Mesendoderm (in vitro differentiated cells): Measurements from ENCODE around the gene ANO7.

Experiments used
- DNase-seq: peaks from one replicate; pipeline ENCODE4 v3.0.0; 2013
- H2AK5ac ChIP-seq: 2 replicates; pipeline ENCODE4 v1.6.1; 2013; ENCODE audit warnings: low read length, inconsistent platforms
- H2BK120ac ChIP-seq: 2 replicates; pipeline ENCODE4 v1.6.1; 2013; ENCODE audit warnings: low read depth, mild to moderate bottlenecking, low read length, moderate library complexity, mixed read lengths
- H2BK15ac ChIP-seq: replicated peaks from 2 replicates; pipeline ENCODE4 v1.6.1; 2013; ENCODE audit warnings: low read depth, mild to moderate bottlenecking, moderate library complexity
- H2BK5ac ChIP-seq: 2 replicates; pipeline ENCODE4 v1.6.1; 2013; ENCODE audit warnings: low read length, inconsistent platforms
- H3K18ac ChIP-seq: 2 replicates; pipeline ENCODE4 v1.6.1; 2013; ENCODE audit warnings: mild to moderate bottlenecking, low read length, mixed read lengths
- H3K23ac ChIP-seq: one replicate; pipeline ENCODE4 v1.6.1; 2013; ENCODE audit warnings: low read length
- H3K27ac ChIP-seq: 2 replicates; pipeline ENCODE4 v1.5.1; 2013; ENCODE audit warnings: low read depth, mild to moderate bottlenecking, inconsistent platforms, low read length, moderate library complexity
- H3K27me3 ChIP-seq: 2 replicates; pipeline ENCODE4 v1.6.1; 2013; ENCODE audit warnings: low read length, control low read depth, mild to moderate bottlenecking, inconsistent platforms; ENCODE audit not compliant: insufficient read depth, poor library complexity
- H3K36me3 ChIP-seq: 2 replicates; pipeline ENCODE4 v1.6.1; 2013; ENCODE audit warnings: low read length, inconsistent platforms; ENCODE audit not compliant: control insufficient read depth, insufficient read depth
- H3K4ac ChIP-seq: one replicate; pipeline ENCODE4 v1.6.1; 2013; ENCODE audit warnings: low read depth, mild to moderate bottlenecking, low read length, moderate library complexity
- H3K4me1 ChIP-seq: 2 replicates; pipeline ENCODE4 v1.6.1; 2013; ENCODE audit warnings: low read depth, low read length, inconsistent platforms; ENCODE audit not compliant: control insufficient read depth
- H3K4me2 ChIP-seq: 2 replicates; pipeline ENCODE4 v1.6.1; 2013; ENCODE audit warnings: low read length
- H3K4me3 ChIP-seq: 2 replicates; pipeline ENCODE4 v1.5.1; 2013; ENCODE audit warnings: mild to moderate bottlenecking, low read length
- H3K56ac ChIP-seq: one replicate; pipeline ENCODE4 v1.6.1; 2013; ENCODE audit warnings: low read length
- H3K79me1 ChIP-seq: 2 replicates; pipeline ENCODE4 v1.6.1; 2013; ENCODE audit warnings: low read length, inconsistent platforms
- H3K79me2 ChIP-seq: 2 replicates; pipeline ENCODE4 v1.6.1; 2013; ENCODE audit warnings: mild to moderate bottlenecking, low read length; ENCODE audit not compliant: control insufficient read depth, insufficient read depth
- H3K9ac ChIP-seq: 2 replicates; pipeline ENCODE4 v1.6.1; 2013; ENCODE audit warnings: low read length, inconsistent platforms
- H4K5ac ChIP-seq: one replicate; pipeline ENCODE4 v1.6.1; 2013; ENCODE audit warnings: low read length
- H4K8ac ChIP-seq: one replicate; pipeline ENCODE4 v1.6.1; 2013; ENCODE audit warnings: low read depth, mild to moderate bottlenecking, control low read depth, low read length, moderate library complexity
- WGBS: extraction: QIAGEN DNeasy Blood & Tissue Kit; methylation state at CpG from one replicate; pipeline ENCODE4 v1.1.7; 2013; ENCODE audit warnings: low lambda C conversion rate, missing lambda C conversion rate; ENCODE audit not compliant: insufficient coverage; ENCODE audit errors: extremely low coverage; 5-methylcytosine and 5-hydroxymethylcytosine counted together

Gene ANO7

GRCh38 chr2:241229563-241230401 is 41.3 kb downstream of the ANO7 start:
- peaks cover 18% of the 10 kb centered on the region for H3K36me3 ChIP-seq
- H3K23ac ChIP-seq: no peak overlapping the region
- no peak overlapping the region for H3K27ac ChIP-seq
- no peak overlapping the region for H2BK120ac ChIP-seq
- WGBS: no CpG with 5 or more reads among the region's 29 CpGs
- no peak overlapping the region for H2BK15ac ChIP-seq
- no peak for DNase-seq
- H3K4me1 ChIP-seq: no peaks in the 10 kb centered on the region
- no peak overlapping the region for H3K18ac ChIP-seq
- H3K4me3 ChIP-seq: no peak overlapping the region
- no peak overlapping the region for H2BK5ac ChIP-seq
- no peak overlapping the region for H4K5ac ChIP-seq
- no peak overlapping the region for H2AK5ac ChIP-seq
- H3K79me1 ChIP-seq: no peaks in the 10 kb centered on the region
- H3K4ac ChIP-seq: no peak overlapping the region
- H3K4me2 ChIP-seq: no peak overlapping the region
- no peak overlapping the region for H3K9ac ChIP-seq
- no peaks in the 10 kb centered on the region for H3K27me3 ChIP-seq
- H3K56ac ChIP-seq: no peak overlapping the region
- no peak overlapping the region for H4K8ac ChIP-seq
- H3K79me2 ChIP-seq: no peaks in the 10 kb centered on the region

DNA sequence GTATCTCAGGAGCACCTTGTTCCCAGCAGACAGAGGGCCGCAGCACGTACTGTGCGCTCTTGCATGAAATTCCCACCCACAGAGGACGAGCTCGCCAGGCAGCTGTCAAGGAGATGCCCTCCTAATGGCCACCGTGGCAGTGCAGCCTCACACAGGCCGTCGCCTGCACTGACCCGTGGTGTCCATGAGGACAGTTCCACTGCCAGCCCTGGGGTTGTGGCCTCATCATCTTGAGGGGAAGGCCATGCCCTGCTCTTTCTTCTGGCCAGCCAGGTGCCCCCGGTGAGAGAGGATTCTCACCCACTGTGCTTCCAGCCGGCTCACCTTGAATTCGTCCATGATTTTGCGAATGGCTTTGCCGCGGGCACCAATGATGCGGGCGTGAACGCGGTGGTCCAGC is 42.0 kb downstream of the ANO7 start:
- Histone ChIP-seq H3K23ac (no peak overlapping the region), H3K27ac (no peak overlapping the region), H2BK120ac (no peak overlapping the region), H2BK5ac (no peak overlapping the region), H3K4me3 (no peak overlapping the region), H3K4me1 (no peaks in the 10 kb centered on the region), H3K79me1 (no peaks in the 10 kb centered on the region), H3K79me2 (no peaks in the 10 kb centered on the region), H4K5ac (no peak overlapping the region), H3K9ac (no peak overlapping the region), H3K56ac (no peak overlapping the region), H3K4me2 (no peak overlapping the region), H3K36me3 (peaks cover 22% of the 10 kb centered on the region), H4K8ac (no peak overlapping the region), H3K27me3 (no peaks in the 10 kb centered on the region), H2BK15ac (no peak overlapping the region), H3K4ac (no peak overlapping the region), H2AK5ac (no peak overlapping the region), H3K18ac (no peak overlapping the region)
- DNase-seq: no peak
- no CpG with 5 or more reads among the region's 19 CpGs for WGBS

GRCh38 chr2:241232736-241233575 is 44.5 kb downstream of the ANO7 start:
- Histone ChIP-seq H2BK15ac (no peak overlapping the region), H3K56ac (no peak overlapping the region), H3K18ac (no peak overlapping the region), H2BK5ac (no peak overlapping the region), H2BK120ac (no peak overlapping the region), H3K79me1 (no peaks in the 10 kb centered on the region), H3K9ac (no peak overlapping the region), H3K23ac (no peak overlapping the region), H2AK5ac (no peak overlapping the region), H3K36me3 (peaks cover 27% of the 10 kb centered on the region), H3K4me3 (no peak overlapping the region), H3K4me2 (no peak overlapping the region), H4K5ac (no peak overlapping the region), H4K8ac (no peak overlapping the region), H3K4ac (no peak overlapping the region), H3K27me3 (no peaks in the 10 kb centered on the region), H3K79me2 (no peaks in the 10 kb centered on the region), H3K27ac (no peak overlapping the region), H3K4me1 (no peaks in the 10 kb centered on the region)
- WGBS: no CpG with 5 or more reads among the region's 13 CpGs
- DNase-seq: no peak

- Histone ChIP-seq H3K18ac (no peak overlapping the region), H2BK120ac (no peak overlapping the region), H3K79me1 (no peaks in the 10 kb centered on the region), H3K27ac (no peak overlapping the region), H3K4me2 (no peak overlapping the region), H2BK15ac (no peak overlapping the region), H3K4ac (no peak overlapping the region), H3K27me3 (no peaks in the 10 kb centered on the region), H3K4me3 (no peak overlapping the region), H3K56ac (no peak overlapping the region), H3K23ac (no peak overlapping the region), H2AK5ac (no peak overlapping the region), H2BK5ac (no peak overlapping the region), H3K36me3 (peaks cover 25% of the 10 kb centered on the region), H4K8ac (no peak overlapping the region), H3K4me1 (no peaks in the 10 kb centered on the region), H4K5ac (no peak overlapping the region), H3K79me2 (no peaks in the 10 kb centered on the region), H3K9ac (no peak overlapping the region)
- WGBS: no CpG with 5 or more reads among the region's 21 CpGs
- no peak for DNase-seq
These were observed 45.8 kb downstream of the ANO7 start for GRCh38 chr2:241234066-241234790.

DNA sequence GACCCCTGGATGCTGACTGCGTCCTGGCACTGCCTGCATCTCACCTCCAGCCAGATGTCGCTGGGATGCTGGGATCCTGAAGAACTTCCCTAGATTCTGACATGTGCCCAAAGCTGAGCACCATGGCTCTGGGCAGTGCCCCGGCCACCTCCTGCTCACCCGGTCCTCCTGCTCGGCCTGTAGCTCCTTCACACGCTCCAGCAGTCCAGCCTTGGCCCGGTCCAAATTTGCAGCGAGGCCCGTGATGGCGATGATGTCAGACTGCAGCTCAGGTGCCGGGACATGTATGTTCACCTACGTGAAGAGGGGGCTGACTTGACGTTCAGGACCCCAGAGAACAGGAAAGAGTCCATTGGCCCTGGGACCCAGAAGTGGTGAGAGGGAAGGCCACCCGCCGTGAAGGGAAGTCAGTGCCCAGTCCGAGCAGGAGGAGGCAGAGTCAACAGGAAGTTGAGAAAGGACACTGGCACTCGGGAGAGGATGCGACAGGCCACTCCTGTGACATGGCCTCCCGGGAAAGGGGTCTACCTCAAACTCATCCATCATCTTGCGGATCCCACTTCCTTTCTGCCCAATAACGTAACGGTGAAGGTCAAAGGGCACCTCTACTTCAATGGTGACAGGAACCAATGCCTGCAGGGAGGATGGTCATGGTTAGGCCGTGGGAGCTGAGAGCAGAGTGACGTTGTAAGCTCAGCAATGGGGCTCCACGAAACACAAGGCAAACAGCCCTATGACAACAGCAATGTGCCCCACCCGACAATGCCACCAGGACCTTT is 46.7 kb downstream of the ANO7 start:
- no peak overlapping the region for H3K18ac ChIP-seq
- no peak overlapping the region for H3K56ac ChIP-seq
- no peak overlapping the region for H3K23ac ChIP-seq
- no peaks in the 10 kb centered on the region for H3K27me3 ChIP-seq
- H2BK5ac ChIP-seq: no peak overlapping the region
- H3K9ac ChIP-seq: no peak overlapping the region
- H3K4me3 ChIP-seq: no peak overlapping the region
- H3K27ac ChIP-seq: no peak overlapping the region
- no peak overlapping the region for H2BK15ac ChIP-seq
- no peak overlapping the region for H3K4me2 ChIP-seq
- no peak for DNase-seq
- H3K4ac ChIP-seq: no peak overlapping the region
- no peak overlapping the region for H4K8ac ChIP-seq
- no peak overlapping the region for H2AK5ac ChIP-seq
- WGBS: no CpG with 5 or more reads among the region's 26 CpGs
- H3K4me1 ChIP-seq: no peaks in the 10 kb centered on the region
- H4K5ac ChIP-seq: no peak overlapping the region
- H2BK120ac ChIP-seq: no peak overlapping the region
- H3K79me1 ChIP-seq: peaks cover 4% of the 10 kb centered on the region
- no peaks in the 10 kb centered on the region for H3K79me2 ChIP-seq
- H3K36me3 ChIP-seq: peaks cover 27% of the 10 kb centered on the region
